HepG2 (cell line): ENCODE results near the gene IL17C. TPM values are rescaled to one million over a fixed set of nuclear protein-coding genes. Genes with fewer than 3 reads are reported as not detected.

Source experiments
- ATAC-seq: fragments of 200-7000 bp; cut with Tn5 transposase; 3 replicates; pipeline ENCODE4 v1.9.1; 2020; ENCODE audit warnings: mild to moderate bottlenecking, moderate library complexity
- BruUV-seq: library from RNA; stranded (reverse); fragments of 400-500 nt; replicated peaks from 2 replicates; lab custom pipeline; 2021; lab: Mats Ljungman, UMichigan
- CTCF ChIA-PET: fragments of 300-600 bp; formaldehyde crosslinking; extraction: SDS; loops from one replicate; lab custom pipeline; 2021; ENCODE audit warnings: low total read pairs, inconsistent platforms, low intra/inter-chr PET ratio; lab: Yijun Ruan, JAX
- POLR2A ChIA-PET: fragments of 350-600 bp; sonication (Branson Sonifier 250); formaldehyde crosslinking; loops from one replicate; lab custom pipeline; 2020; ENCODE audit warnings: antibody characterized with exemption, inconsistent platforms; lab: Yijun Ruan, JAX
- DNase-seq: peaks from one replicate; pipeline ENCODE4 v3.0.0-alpha.2; 2015; ENCODE audit warnings: low spot score
- FAIRE-seq: peaks from 3 replicates; lab custom pipeline; 2011; peaks lifted over from hg19 to GRCh38; lab: Jason Lieb, UNC
- H2AFZ ChIP-seq: one replicate; pipeline ENCODE4 v1.6.1; 2011; ENCODE audit warnings: low read length, inconsistent platforms
- H3K27ac ChIP-seq: fragments of 300-600 bp; 3 replicates; pipeline ENCODE4 v1.8.0; 2011; ENCODE audit warnings: mixed run types, mild to moderate bottlenecking, mixed read lengths, low read length, inconsistent platforms; ENCODE audit not compliant: insufficient read depth; ENCODE audit errors: extremely low read length
- H3K27me3 ChIP-seq, 2 experiments: fragments of 200-600 bp in 1 of 2; 2 replicates in 1 of 2; 3 replicates in 1 of 2; pipeline versions ENCODE4 v1.6.0 to v1.8.0; 2011; ENCODE audit warnings: low read length in 2 of 2, mild to moderate bottlenecking in 2 of 2, moderate library complexity in 2 of 2, inconsistent platforms in 1 of 2; ENCODE audit not compliant: insufficient read depth in 2 of 2, control insufficient read depth in 1 of 2
- H3K36me3 ChIP-seq, 2 experiments: fragments of 200-600 bp in 1 of 2; replicated peaks in 1 of 2; 2 replicates in 1 of 2; 3 replicates in 1 of 2; pipeline versions ENCODE4 v1.5.1 to v1.8.0; 2011; ENCODE audit warnings: low read length in 2 of 2, inconsistent platforms in 1 of 2; ENCODE audit not compliant: insufficient read depth in 2 of 2, control insufficient read depth in 1 of 2
- H3K4me1 ChIP-seq: 2 replicates; pipeline ENCODE4 v1.5.1; 2012; ENCODE audit warnings: low read length, inconsistent platforms; ENCODE audit not compliant: insufficient read depth
- H3K4me2 ChIP-seq: 2 replicates; pipeline ENCODE4 v1.6.0; 2011; ENCODE audit warnings: low read depth, low read length, inconsistent platforms
- H3K4me3 ChIP-seq, 3 experiments: fragments of 200-600 bp in 1 of 3; sonication (generic), shearing (Covaris generic) in 1 of 3; replicated peaks in 1 of 3; 2 replicates each; pipeline ENCODE4 v1.5.1; 2011 to 2016; ENCODE audit warnings: low read length in 3 of 3, inconsistent platforms in 2 of 3, low read depth in 2 of 3, mild to moderate bottlenecking in 2 of 3, control low read depth in 1 of 3, mixed read lengths in 1 of 3; ENCODE audit not compliant: insufficient read depth in 1 of 3
- H3K79me2 ChIP-seq: one replicate; pipeline ENCODE4 v1.6.1; 2011; ENCODE audit warnings: low read length, inconsistent platforms; ENCODE audit not compliant: insufficient read depth
- H3K9ac ChIP-seq: 2 replicates; pipeline ENCODE4 v1.6.0; 2011; ENCODE audit warnings: mild to moderate bottlenecking, low read depth, low read length, inconsistent platforms; ENCODE audit not compliant: insufficient read depth
- H3K9me3 ChIP-seq: 2 replicates; pipeline ENCODE4 v1.5.1; 2012; ENCODE audit warnings: mild to moderate bottlenecking, low read length
- H4K20me1 ChIP-seq: 2 replicates; pipeline ENCODE4 v1.6.0; 2011; ENCODE audit warnings: inconsistent platforms, mild to moderate bottlenecking, low read length, moderate library complexity; ENCODE audit not compliant: insufficient read depth
- AGO2 ChIP-seq: fragments of 200-400 bp; formaldehyde crosslinking; optimal IDR thresholded peaks from 2 replicates; pipeline ENCODE3; 2017; ENCODE audit warnings: mild to moderate bottlenecking, low read depth, low read length, moderate library complexity
- MXD1 ChIP-seq: sonication (generic); formaldehyde crosslinking; IDR thresholded peaks from 2 replicates; pipeline ENCODE4 v1.4.0; 2020; ENCODE audit warnings: mild to moderate bottlenecking, missing genetic modification reagents
- RBM22 ChIP-seq: fragments of 200-400 bp; formaldehyde crosslinking; optimal IDR thresholded peaks from 2 replicates; pipeline ENCODE3; 2017; ENCODE audit warnings: mild to moderate bottlenecking, low read length, moderate library complexity
- RXRA ChIP-seq: sonication (generic); formaldehyde crosslinking; IDR thresholded peaks from 2 replicates; pipeline ENCODE4 v1.5.1; 2020; ENCODE audit warnings: missing genetic modification reagents
- ZNF235 ChIP-seq: sonication (generic); formaldehyde crosslinking; IDR thresholded peaks from 2 replicates; pipeline ENCODE4 v1.8.1; 2023; ENCODE audit warnings: mild to moderate bottlenecking, missing genetic modification reagents, borderline replicate concordance
- ZNF687 ChIP-seq: sonication (generic); formaldehyde crosslinking; IDR thresholded peaks from 2 replicates; pipeline ENCODE4 v1.5.1; 2020; ENCODE audit warnings: mild to moderate bottlenecking, missing genetic modification reagents, moderate library complexity
- WGBS: methylation state at CpG from one replicate; pipeline ENCODE4 v1.1.6; 2017; ENCODE audit warnings: low lambda C conversion rate; 5-methylcytosine and 5-hydroxymethylcytosine counted together
- in situ Hi-C: cut with HindIII; loops from 2 replicates; pipeline ENCODE4 v1.10.0; 2017; ENCODE audit warnings: low pct_unique_long_range_greater_than_20kb; ENCODE audit not compliant: extremely low pct_ligation_motif_present
- intact Hi-C: fragments of 100-400 bp; cut with micrococcal nuclease; formaldehyde crosslinking; loops from one replicate; pipeline ENCODE4 v1.10.0; 2022; ENCODE audit not compliant: unreplicated experiment
- polyA plus RNA-seq, 8 experiments: library from polyadenylated mRNA; depleted of rRNA in 3 of 8; stranded (reverse) in 7 of 8; unstranded in 1 of 8; fragments of >200 nt; fragmentation: Illumina TruSeq in 4 of 8; extraction: Trizol in 4 of 8; gene quantifications; 2 replicates each; pipeline versions ENCODE4 v1.2.1 to v1.2.3, GENCODE V29; 2011 to 2016; ENCODE audit warnings: low read depth in 4 of 8, missing spikeins in 1 of 8, mixed read lengths in 1 of 8; ENCODE audit not compliant: insufficient read depth in 1 of 8
- total RNA-seq, 5 experiments: library from RNA; depleted of rRNA; stranded (reverse); fragments of >200 nt; fragmentation: Illumina TruSeq; extraction: Trizol; gene quantifications; 2 replicates each; pipeline ENCODE4 v1.2.3, GENCODE V29; 2016; ENCODE audit warnings: low read depth in 1 of 5

Gene IL17C
- total and polyA plus RNA-seq, 2 of the 13 experiments (the other 11 are each of a cell fraction or from before 2014, with no cell fraction given) = not detected

GRCh38 chr16:88655733-88656281 lies 17.4 kb downstream of the IL17C start:
- Histone ChIP-seq H3K27ac (no peak overlapping the region), H4K20me1 (peaks cover 27% of the 10 kb centered on the region), H3K9ac (no peak overlapping the region), H3K4me2 (no peak overlapping the region), H3K4me3 (no peak overlapping the region), H3K36me3 (peaks cover 13 to 56% of the 10 kb centered on the region in 2 experiments), H3K4me1 (peaks cover 33% of the 10 kb centered on the region), H3K9me3 (no peaks in the 10 kb centered on the region), H3K27me3 (no peaks in the 10 kb centered on the region), H3K79me2 (peaks cover 40% of the 10 kb centered on the region), H2AFZ (no peak overlapping the region)
- FAIRE-seq (no peak), ATAC-seq (no peak), DNase-seq (no peak)
- BruUV-seq = no TSS peak
- intact Hi-C loops = no loop called here
- ChIA-PET POLR2A (no interaction called here), CTCF (no interaction called here)
- in situ Hi-C loops = no loop called here
- TF ChIP-seq ZNF687 (CRISPR knock-in tag) (0 out of 2 replicates have a peak, but pooled peaks have one; percentile 17), ZNF235 (CRISPR knock-in tag) (no peak), MXD1 (CRISPR knock-in tag) (0 out of 2 replicates have a peak, but pooled peaks have one; percentile 23), RXRA (CRISPR knock-in tag) (no peak), RBM22 (peak; percentile 51), AGO2 (peak; percentile 56)
- 97% methylated on average over 21 of the region's 29 CpGs for WGBS
